SKM-1 treated with dmso at 0.1 percent for 144 hours (cell line): ENCODE results near the gene RNF8.

Experiments used
- DNase-seq: peaks from one replicate; lab custom pipeline; 2025; ENCODE audit not compliant: unreplicated experiment; lab: John Stamatoyannopoulos, UW

RNF8 gene

GRCh38 chr6:37357860-37358259, 4.1 kb downstream of the RNF8 start:
- no peak for DNase-seq

- no peak for DNase-seq
These were observed 5.3 kb downstream of the RNF8 start for GRCh38 chr6:37359039-37359438.

- no peak for DNase-seq
These were observed 8.5 kb downstream of the RNF8 start for GRCh38 chr6:37362101-37362828.

- no peak for DNase-seq
These were observed 12.0 kb downstream of the RNF8 start for GRCh38 chr6:37365791-37366190.

- DNase-seq: no peak
These were observed 13.1 kb downstream of the RNF8 start for GRCh38 chr6:37366910-37367309.

GRCh38 chr6:37368961-37369320, 15.2 kb downstream of the RNF8 start:
- peak; percentile 68 for DNase-seq

- DNase-seq: peak; percentile 17
These were observed 15.8 kb downstream of the RNF8 start for GRCh38 chr6:37369321-37370201.

GRCh38 chr6:37371154-37372083, 17.6 kb downstream of the RNF8 start:
- no peak for DNase-seq

GRCh38 chr6:37372116-37372515, 18.3 kb downstream of the RNF8 start:
- no peak for DNase-seq

- DNase-seq: no peak
These were observed 20.2 kb downstream of the RNF8 start for GRCh38 chr6:37373822-37374471.

GRCh38 chr6:37375376-37375775, 21.6 kb downstream of the RNF8 start:
- no peak for DNase-seq

GRCh38 chr6:37376078-37376743, 22.4 kb downstream of the RNF8 start:
- no peak for DNase-seq

GRCh38 chr6:37381579-37381978, 27.8 kb downstream of the RNF8 start:
- DNase-seq: peak; percentile 39

- no peak for DNase-seq
These were observed 29.4 kb downstream of the RNF8 start for GRCh38 chr6:37382994-37383765.

GRCh38 chr6:37388578-37388977, 34.8 kb downstream of the RNF8 start:
- no peak for DNase-seq

GRCh38 chr6:37389857-37390256, 36.1 kb downstream of the RNF8 start:
- no peak for DNase-seq

- no peak for DNase-seq
These were observed 37.3 kb downstream of the RNF8 start for GRCh38 chr6:37391120-37391519.

GRCh38 chr6:37392821-37393220, 39.0 kb downstream of the RNF8 start:
- no peak for DNase-seq

GRCh38 chr6:37393381-37393929, 39.7 kb downstream of the RNF8 start:
- no peak for DNase-seq
